VCaP (cell line): ENCODE data around the gene MALAT1.

Experiments used
- H3K27ac ChIP-seq: fragments of 450-650 bp; 2 replicates; pipeline ENCODE4 v1.5.1; 2017
- TF ChIP-seq, protein P1 (sequence below): fragments of 450-650 bp; conservative IDR thresholded peaks from 2 replicates; pipeline ENCODE4 v1.5.1; 2017; ENCODE audit warnings: mild to moderate bottlenecking, moderate library complexity

Gene MALAT1

DNA sequence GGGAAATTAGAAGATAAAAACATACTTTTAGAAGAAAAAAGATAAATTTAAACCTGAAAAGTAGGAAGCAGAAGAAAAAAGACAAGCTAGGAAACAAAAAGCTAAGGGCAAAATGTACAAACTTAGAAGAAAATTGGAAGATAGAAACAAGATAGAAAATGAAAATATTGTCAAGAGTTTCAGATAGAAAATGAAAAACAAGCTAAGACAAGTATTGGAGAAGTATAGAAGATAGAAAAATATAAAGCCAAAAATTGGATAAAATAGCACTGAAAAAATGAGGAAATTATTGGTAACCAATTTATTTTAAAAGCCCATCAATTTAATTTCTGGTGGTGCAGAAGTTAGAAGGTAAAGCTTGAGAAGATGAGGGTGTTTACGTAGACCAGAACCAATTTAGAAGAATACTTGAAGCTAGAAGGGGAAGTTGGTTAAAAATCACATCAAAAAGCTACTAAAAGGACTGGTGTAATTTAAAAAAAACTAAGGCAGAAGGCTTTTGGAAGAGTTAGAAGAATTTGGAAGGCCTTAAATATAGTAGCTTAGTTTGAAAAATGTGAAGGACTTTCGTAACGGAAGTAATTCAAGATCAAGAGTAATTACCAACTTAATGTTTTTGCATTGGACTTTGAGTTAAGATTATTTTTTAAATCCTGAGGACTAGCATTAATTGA lies 1.0 kb downstream of the MALAT1 start:
- TF ChIP-seq, protein P1, sequence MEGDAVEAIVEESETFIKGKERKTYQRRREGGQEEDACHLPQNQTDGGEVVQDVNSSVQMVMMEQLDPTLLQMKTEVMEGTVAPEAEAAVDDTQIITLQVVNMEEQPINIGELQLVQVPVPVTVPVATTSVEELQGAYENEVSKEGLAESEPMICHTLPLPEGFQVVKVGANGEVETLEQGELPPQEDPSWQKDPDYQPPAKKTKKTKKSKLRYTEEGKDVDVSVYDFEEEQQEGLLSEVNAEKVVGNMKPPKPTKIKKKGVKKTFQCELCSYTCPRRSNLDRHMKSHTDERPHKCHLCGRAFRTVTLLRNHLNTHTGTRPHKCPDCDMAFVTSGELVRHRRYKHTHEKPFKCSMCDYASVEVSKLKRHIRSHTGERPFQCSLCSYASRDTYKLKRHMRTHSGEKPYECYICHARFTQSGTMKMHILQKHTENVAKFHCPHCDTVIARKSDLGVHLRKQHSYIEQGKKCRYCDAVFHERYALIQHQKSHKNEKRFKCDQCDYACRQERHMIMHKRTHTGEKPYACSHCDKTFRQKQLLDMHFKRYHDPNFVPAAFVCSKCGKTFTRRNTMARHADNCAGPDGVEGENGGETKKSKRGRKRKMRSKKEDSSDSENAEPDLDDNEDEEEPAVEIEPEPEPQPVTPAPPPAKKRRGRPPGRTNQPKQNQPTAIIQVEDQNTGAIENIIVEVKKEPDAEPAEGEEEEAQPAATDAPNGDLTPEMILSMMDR: no peak
- peak overlapping the region; percentile 100 for H3K27ac ChIP-seq

DNA sequence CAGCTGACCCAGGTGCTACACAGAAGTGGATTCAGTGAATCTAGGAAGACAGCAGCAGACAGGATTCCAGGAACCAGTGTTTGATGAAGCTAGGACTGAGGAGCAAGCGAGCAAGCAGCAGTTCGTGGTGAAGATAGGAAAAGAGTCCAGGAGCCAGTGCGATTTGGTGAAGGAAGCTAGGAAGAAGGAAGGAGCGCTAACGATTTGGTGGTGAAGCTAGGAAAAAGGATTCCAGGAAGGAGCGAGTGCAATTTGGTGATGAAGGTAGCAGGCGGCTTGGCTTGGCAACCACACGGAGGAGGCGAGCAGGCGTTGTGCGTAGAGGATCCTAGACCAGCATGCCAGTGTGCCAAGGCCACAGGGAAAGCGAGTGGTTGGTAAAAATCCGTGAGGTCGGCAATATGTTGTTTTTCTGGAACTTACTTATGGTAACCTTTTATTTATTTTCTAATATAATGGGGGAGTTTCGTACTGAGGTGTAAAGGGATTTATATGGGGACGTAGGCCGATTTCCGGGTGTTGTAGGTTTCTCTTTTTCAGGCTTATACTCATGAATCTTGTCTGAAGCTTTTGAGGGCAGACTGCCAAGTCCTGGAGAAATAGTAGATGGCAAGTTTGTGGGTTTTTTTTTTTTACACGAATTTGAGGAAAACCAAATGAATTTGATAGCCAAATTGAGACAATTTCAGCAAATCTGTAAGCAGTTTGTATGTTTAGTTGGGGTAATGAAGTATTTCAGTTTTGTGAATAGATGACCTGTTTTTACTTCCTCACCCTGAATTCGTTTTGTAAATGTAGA lies 1.7 kb downstream of the MALAT1 start:
- TF ChIP-seq, protein P1: no peak
- peak overlapping the region; percentile 100 for H3K27ac ChIP-seq

DNA sequence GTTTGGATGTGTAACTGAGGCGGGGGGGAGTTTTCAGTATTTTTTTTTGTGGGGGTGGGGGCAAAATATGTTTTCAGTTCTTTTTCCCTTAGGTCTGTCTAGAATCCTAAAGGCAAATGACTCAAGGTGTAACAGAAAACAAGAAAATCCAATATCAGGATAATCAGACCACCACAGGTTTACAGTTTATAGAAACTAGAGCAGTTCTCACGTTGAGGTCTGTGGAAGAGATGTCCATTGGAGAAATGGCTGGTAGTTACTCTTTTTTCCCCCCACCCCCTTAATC lies 2.3 kb downstream of the MALAT1 start:
- TF ChIP-seq, protein P1: no peak
- H3K27ac ChIP-seq: peak overlapping the region; percentile 100

DNA sequence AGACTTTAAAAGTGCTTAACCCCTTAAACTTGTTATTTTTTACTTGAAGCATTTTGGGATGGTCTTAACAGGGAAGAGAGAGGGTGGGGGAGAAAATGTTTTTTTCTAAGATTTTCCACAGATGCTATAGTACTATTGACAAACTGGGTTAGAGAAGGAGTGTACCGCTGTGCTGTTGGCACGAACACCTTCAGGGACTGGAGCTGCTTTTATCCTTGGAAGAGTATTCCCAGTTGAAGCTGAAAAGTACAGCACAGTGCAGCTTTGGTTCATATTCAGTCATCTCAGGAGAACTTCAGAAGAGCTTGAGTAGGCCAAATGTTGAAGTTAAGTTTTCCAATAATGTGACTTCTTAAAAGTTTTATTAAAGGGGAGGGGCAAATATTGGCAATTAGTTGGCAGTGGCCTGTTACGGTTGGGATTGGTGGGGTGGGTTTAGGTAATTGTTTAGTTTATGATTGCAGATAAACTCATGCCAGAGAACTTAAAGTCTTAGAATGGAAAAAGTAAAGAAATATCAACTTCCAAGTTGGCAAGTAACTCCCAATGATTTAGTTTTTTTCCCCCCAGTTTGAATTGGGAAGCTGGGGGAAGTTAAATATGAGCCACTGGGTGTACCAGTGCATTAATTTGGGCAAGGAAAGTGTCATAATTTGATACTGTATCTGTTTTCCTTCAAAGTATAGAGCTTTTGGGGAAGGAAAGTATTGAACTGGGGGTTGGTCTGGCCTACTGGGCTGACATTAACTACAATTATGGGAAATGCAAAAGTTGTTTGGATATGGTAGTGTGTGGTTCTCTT lies 2.8 kb downstream of the MALAT1 start:
- TF ChIP-seq, protein P1: no peak
- H3K27ac ChIP-seq: peak overlapping the region; percentile 100

DNA sequence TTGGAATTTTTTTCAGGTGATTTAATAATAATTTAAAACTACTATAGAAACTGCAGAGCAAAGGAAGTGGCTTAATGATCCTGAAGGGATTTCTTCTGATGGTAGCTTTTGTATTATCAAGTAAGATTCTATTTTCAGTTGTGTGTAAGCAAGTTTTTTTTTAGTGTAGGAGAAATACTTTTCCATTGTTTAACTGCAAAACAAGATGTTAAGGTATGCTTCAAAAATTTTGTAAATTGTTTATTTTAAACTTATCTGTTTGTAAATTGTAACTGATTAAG lies 3.4 kb downstream of the MALAT1 start:
- peak overlapping the region; percentile 100 for H3K27ac ChIP-seq

DNA sequence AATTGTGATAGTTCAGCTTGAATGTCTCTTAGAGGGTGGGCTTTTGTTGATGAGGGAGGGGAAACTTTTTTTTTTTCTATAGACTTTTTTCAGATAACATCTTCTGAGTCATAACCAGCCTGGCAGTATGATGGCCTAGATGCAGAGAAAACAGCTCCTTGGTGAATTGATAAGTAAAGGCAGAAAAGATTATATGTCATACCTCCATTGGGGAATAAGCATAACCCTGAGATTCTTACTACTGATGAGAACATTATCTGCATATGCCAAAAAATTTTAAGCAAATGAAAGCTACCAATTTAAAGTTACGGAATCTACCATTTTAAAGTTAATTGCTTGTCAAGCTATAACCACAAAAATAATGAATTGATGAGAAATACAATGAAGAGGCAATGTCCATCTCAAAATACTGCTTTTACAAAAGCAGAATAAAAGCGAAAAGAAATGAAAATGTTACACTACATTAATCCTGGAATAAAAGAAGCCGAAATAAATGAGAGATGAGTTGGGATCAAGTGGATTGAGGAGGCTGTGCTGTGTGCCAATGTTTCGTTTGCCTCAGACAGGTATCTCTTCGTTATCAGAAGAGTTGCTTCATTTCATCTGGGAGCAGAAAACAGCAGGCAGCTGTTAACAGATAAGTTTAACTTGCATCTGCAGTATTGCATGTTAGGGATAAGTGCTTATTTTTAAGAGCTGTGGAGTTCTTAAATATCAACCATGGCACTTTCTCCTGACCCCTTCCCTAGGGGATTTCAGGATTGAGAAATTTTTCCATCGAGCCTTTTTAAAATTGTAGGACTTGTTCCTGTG lies 3.9 kb downstream of the MALAT1 start:
- TF ChIP-seq, protein P1: no peak
- H3K27ac ChIP-seq: peak overlapping the region; percentile 100

More for the DNA sequence above, 3.4 kb downstream of the MALAT1 start:
- TF ChIP-seq, protein P1: no peak
